Skeletal muscle satellite cell (primary cell): ENCODE results near the gene CHST8.

ENCODE experiments used
- H3K27me3 ChIP-seq: 2 replicates; pipeline ENCODE4 v1.7.0; 2013; ENCODE audit warnings: low read length; ENCODE audit not compliant: control insufficient read depth, insufficient read depth
- H3K36me3 ChIP-seq: 2 replicates; pipeline ENCODE4 v1.7.0; 2013; ENCODE audit warnings: mild to moderate bottlenecking, control low read depth, low read length; ENCODE audit not compliant: insufficient read depth
- H3K4me1 ChIP-seq: 2 replicates; pipeline ENCODE4 v1.7.0; 2013; ENCODE audit warnings: low read length; ENCODE audit not compliant: control insufficient read depth, insufficient read depth
- H3K4me2 ChIP-seq: 2 replicates; pipeline ENCODE4 v1.7.0; 2013; ENCODE audit warnings: mild to moderate bottlenecking, low read length
- H3K4me3 ChIP-seq: 2 replicates; pipeline ENCODE4 v1.7.0; 2013; ENCODE audit warnings: low read length
- H3K9ac ChIP-seq: 2 replicates; pipeline ENCODE4 v1.7.0; 2013; ENCODE audit warnings: mild to moderate bottlenecking, low read depth, low read length, moderate library complexity
- H3K9me3 ChIP-seq: replicated peaks from 2 replicates; pipeline ENCODE4 v1.7.0; 2013; ENCODE audit warnings: mild to moderate bottlenecking, control low read depth, low read length

CHST8 gene

GRCh38 chr19:33713194-33713593 lies 91.4 kb downstream of the CHST8 start:
- H3K4me2 ChIP-seq = no peak overlapping the region
- no peak overlapping the region for H3K9ac ChIP-seq
- H3K9me3 ChIP-seq = peaks cover 2% of the 10 kb centered on the region
- H3K4me3 ChIP-seq = no peak overlapping the region
- no peaks in the 10 kb centered on the region for H3K4me1 ChIP-seq
- H3K36me3 ChIP-seq = no peaks in the 10 kb centered on the region
- H3K27me3 ChIP-seq = no peaks in the 10 kb centered on the region

GRCh38 chr19:33714149-33714548 lies 92.4 kb downstream of the CHST8 start:
- Histone ChIP-seq H3K4me1 (no peaks in the 10 kb centered on the region), H3K9ac (no peak overlapping the region)

DNA sequence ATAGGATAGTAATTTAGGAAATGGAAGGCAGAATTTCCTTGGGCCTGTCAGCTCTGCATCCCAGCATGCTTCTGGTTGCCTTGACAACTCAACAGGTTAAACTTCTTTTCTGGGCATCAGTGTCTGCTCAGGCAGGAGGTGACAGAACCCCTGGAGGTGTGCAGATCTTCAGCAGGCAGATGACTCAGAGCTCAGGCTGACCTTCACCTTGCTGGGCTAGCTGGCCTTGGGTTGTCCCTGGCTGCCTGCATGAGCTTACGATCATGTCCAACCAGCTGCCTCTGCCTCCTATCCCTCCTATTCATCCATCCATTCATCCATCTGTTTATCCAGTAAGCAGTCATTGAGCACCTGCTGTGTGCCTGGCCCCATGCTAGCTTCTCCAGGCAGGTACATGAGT lies 93.7 kb downstream of the CHST8 start:
- no peaks in the 10 kb centered on the region for H3K4me1 ChIP-seq
- no peak overlapping the region for H3K4me3 ChIP-seq
- peaks cover 2% of the 10 kb centered on the region for H3K9me3 ChIP-seq
- no peak overlapping the region for H3K9ac ChIP-seq
- no peaks in the 10 kb centered on the region for H3K27me3 ChIP-seq
- no peaks in the 10 kb centered on the region for H3K36me3 ChIP-seq
- no peak overlapping the region for H3K4me2 ChIP-seq

More at GRCh38 chr19:33714149-33714548, 92.4 kb downstream of the CHST8 start:
- Histone ChIP-seq H3K27me3 (no peaks in the 10 kb centered on the region), H3K4me2 (no peak overlapping the region), H3K9me3 (peaks cover 2% of the 10 kb centered on the region), H3K4me3 (no peak overlapping the region), H3K36me3 (no peaks in the 10 kb centered on the region)

- no peaks in the 10 kb centered on the region for H3K27me3 ChIP-seq
- no peaks in the 10 kb centered on the region for H3K36me3 ChIP-seq
- no peak overlapping the region for H3K4me3 ChIP-seq
- H3K9me3 ChIP-seq = peaks cover 2% of the 10 kb centered on the region
- H3K9ac ChIP-seq = no peak overlapping the region
- H3K4me1 ChIP-seq = no peaks in the 10 kb centered on the region
- no peak overlapping the region for H3K4me2 ChIP-seq
Measured at GRCh38 chr19:33717878-33718277, 96.1 kb downstream of the CHST8 start.

DNA sequence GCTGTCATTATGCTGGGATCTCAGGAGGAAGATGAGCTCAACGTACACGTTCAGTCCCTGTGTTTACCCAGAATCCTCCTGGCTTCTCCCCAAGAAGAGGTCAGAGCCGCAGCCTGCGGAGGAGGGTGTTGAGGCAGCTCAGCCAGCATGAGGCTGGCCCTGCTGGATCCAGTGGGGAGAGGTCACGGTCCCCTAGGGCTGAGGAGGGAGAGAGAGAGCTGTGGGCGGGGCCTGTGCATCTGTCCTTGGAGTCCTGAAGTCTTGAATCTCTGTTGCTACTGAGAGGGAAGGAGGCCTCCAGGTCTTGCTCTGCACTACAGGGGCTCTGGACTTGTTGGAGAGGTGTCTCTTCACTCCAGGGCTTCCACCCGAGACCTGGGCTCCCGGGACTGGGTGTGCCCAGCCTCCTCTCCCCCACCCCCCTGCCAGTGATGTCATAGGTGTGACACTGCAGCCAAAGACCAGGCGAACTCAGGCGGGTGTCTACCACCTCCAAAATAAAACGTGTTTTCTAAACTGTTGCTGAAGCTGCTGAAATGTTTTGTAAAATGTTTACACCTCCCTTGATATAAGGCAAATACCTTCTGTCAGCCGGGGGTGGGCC lies 97.0 kb downstream of the CHST8 start:
- H3K9ac ChIP-seq = no peak overlapping the region
- H3K9me3 ChIP-seq = peaks cover 2% of the 10 kb centered on the region
- no peaks in the 10 kb centered on the region for H3K36me3 ChIP-seq
- no peak overlapping the region for H3K4me2 ChIP-seq
- no peaks in the 10 kb centered on the region for H3K27me3 ChIP-seq
- no peaks in the 10 kb centered on the region for H3K4me1 ChIP-seq
- no peak overlapping the region for H3K4me3 ChIP-seq

GRCh38 chr19:33719366-33720154 lies 97.8 kb downstream of the CHST8 start:
- Histone ChIP-seq H3K4me2 (no peak overlapping the region), H3K27me3 (no peaks in the 10 kb centered on the region), H3K9me3 (peaks cover 2% of the 10 kb centered on the region), H3K4me1 (no peaks in the 10 kb centered on the region), H3K9ac (no peak overlapping the region), H3K4me3 (no peak overlapping the region), H3K36me3 (no peaks in the 10 kb centered on the region)

- Histone ChIP-seq H3K36me3 (no peaks in the 10 kb centered on the region), H3K4me2 (no peak overlapping the region), H3K4me1 (no peaks in the 10 kb centered on the region), H3K9me3 (peaks cover 2% of the 10 kb centered on the region), H3K9ac (no peak overlapping the region), H3K4me3 (no peak overlapping the region), H3K27me3 (no peaks in the 10 kb centered on the region)
Measured at GRCh38 chr19:33720155-33720493, 98.4 kb downstream of the CHST8 start.

DNA sequence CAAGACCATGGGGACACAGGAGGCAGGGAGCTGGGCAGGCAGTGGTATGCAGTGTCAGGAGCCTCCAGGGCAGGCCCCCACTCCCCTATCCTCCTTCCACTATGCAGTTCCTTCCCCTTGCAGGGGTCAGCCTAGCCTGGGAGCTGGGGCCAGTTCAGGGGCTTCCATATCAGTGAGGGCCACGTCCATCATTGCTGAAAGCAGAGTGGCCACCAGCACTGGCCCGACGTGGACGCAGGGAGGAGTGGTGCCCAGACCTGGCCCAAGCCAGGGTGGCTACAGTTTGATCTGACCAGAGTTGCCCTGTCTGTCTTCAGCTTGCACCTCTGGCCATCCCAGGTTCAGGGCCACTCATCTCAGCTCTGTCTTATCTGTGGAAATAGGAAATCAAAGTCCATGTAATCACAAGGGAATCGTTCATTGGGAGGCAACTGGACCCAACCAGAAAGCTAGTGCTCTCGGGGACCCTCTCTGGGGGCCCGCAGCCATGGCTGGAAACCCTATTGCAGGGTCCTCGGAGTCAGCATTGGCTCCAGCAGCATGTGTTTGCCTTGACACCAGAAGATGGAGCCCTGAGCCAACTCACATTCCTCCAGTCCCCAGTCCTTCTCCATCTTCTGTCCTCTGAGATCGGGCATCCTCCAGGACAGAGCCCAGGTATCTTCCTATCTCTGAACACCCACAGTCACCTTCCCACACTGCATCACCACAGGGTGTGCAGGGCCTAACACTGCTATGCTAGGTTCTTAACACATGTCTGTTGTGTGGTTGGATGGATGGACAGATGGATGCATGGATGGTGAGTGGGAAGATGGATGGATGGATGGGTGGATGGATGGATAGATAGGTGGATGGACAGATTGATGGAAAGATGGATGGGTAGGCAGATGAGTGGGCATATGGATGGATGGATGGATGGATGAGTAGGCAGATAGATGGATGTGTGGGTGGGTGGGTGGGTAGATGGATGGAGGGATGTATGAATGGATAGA lies 99.2 kb downstream of the CHST8 start:
- Histone ChIP-seq H3K9me3 (peaks cover 2% of the 10 kb centered on the region), H3K27me3 (no peaks in the 10 kb centered on the region), H3K4me1 (no peaks in the 10 kb centered on the region), H3K4me2 (no peak overlapping the region), H3K4me3 (no peak overlapping the region), H3K9ac (no peak overlapping the region), H3K36me3 (no peaks in the 10 kb centered on the region)

- H3K4me3 ChIP-seq = no peak overlapping the region
- H3K9me3 ChIP-seq = no peaks in the 10 kb centered on the region
- no peak overlapping the region for H3K9ac ChIP-seq
- H3K36me3 ChIP-seq = no peaks in the 10 kb centered on the region
- no peaks in the 10 kb centered on the region for H3K27me3 ChIP-seq
- H3K4me1 ChIP-seq = no peaks in the 10 kb centered on the region
- no peak overlapping the region for H3K4me2 ChIP-seq
Measured at GRCh38 chr19:33721735-33722297, 100.1 kb downstream of the CHST8 start.

GRCh38 chr19:33722456-33723239 lies 100.9 kb downstream of the CHST8 start:
- no peaks in the 10 kb centered on the region for H3K27me3 ChIP-seq
- no peak overlapping the region for H3K4me3 ChIP-seq
- H3K36me3 ChIP-seq = no peaks in the 10 kb centered on the region
- H3K9me3 ChIP-seq = no peaks in the 10 kb centered on the region
- H3K4me1 ChIP-seq = no peaks in the 10 kb centered on the region
- H3K4me2 ChIP-seq = no peak overlapping the region
- no peak overlapping the region for H3K9ac ChIP-seq
